IMR-90 (cell line): ENCODE measurements around the gene ZNF446. TPM values are rescaled to one million over a fixed set of nuclear protein-coding genes. Genes with fewer than 3 reads are reported as not detected.

Experiments
- ATAC-seq: fragments of 200-7000 bp; cut with Tn5 transposase; 2 replicates; pipeline ENCODE4 v1.9.1; 2020; ENCODE audit warnings: low read depth, mild to moderate bottlenecking, moderate library complexity
- BruUV-seq: library from RNA; stranded (reverse); fragments of 400-500 nt; replicated peaks from 2 replicates; lab custom pipeline; 2021; lab: Mats Ljungman, UMichigan
- CTCF ChIA-PET: fragments of 300-600 bp; formaldehyde crosslinking; extraction: SDS; loops from one replicate; lab custom pipeline; 2021; ENCODE audit warnings: antibody characterized with exemption; lab: Yijun Ruan, JAX
- POLR2A ChIA-PET: fragments of 300-600 bp; sonication (Branson Sonifier 250); formaldehyde crosslinking; loops from one replicate; lab custom pipeline; 2022; ENCODE audit warnings: antibody characterized with exemption; ENCODE audit not compliant: unreplicated experiment; lab: Charles Lee
- DNase-seq: peaks from one replicate; pipeline ENCODE4 v3.0.0; 2013
- H2AFZ ChIP-seq: replicated peaks from 2 replicates; pipeline ENCODE3; 2013; ENCODE audit warnings: low read length, mild to moderate bottlenecking; ENCODE audit not compliant: poor library complexity
- H2AK5ac ChIP-seq: 2 replicates; pipeline ENCODE4 v1.6.1; 2013; ENCODE audit warnings: low read depth, low read length, inconsistent platforms
- H2AK9ac ChIP-seq: replicated peaks from 2 replicates; pipeline ENCODE3; 2013; ENCODE audit warnings: mild to moderate bottlenecking, low read depth, low read length, moderate library complexity; ENCODE audit not compliant: poor library complexity
- H2BK120ac ChIP-seq: 2 replicates; pipeline ENCODE4 v1.6.1; 2013; ENCODE audit warnings: low read depth, low read length, inconsistent platforms
- H2BK15ac ChIP-seq: 3 replicates; pipeline ENCODE4 v1.6.1; 2013; ENCODE audit warnings: low read depth, low read length, inconsistent platforms
- H2BK20ac ChIP-seq: 2 replicates; pipeline ENCODE4 v1.6.1; 2013; ENCODE audit warnings: low read depth, mild to moderate bottlenecking, inconsistent platforms, low read length, moderate library complexity
- H2BK5ac ChIP-seq: 2 replicates; pipeline ENCODE4 v1.6.1; 2013; ENCODE audit warnings: mild to moderate bottlenecking, low read depth, low read length, inconsistent platforms; ENCODE audit not compliant: poor library complexity, severe bottlenecking
- H3K14ac ChIP-seq: replicated peaks from 2 replicates; pipeline ENCODE4 v1.6.1; 2013; ENCODE audit warnings: low read depth, low read length, inconsistent platforms
- H3K18ac ChIP-seq: 2 replicates; pipeline ENCODE4 v1.6.1; 2013; ENCODE audit warnings: low read depth, low read length, control low read depth
- H3K23ac ChIP-seq: 2 replicates; pipeline ENCODE4 v1.6.1; 2013; ENCODE audit warnings: low read depth, low read length, inconsistent platforms
- H3K27ac ChIP-seq: 2 replicates; pipeline ENCODE4 v1.5.1; 2013; ENCODE audit warnings: mild to moderate bottlenecking, control low read depth, low read length; ENCODE audit not compliant: insufficient read depth
- H3K27me3 ChIP-seq: 2 replicates; pipeline ENCODE4 v1.6.1; 2013; ENCODE audit warnings: low read length; ENCODE audit not compliant: control insufficient read depth, insufficient read depth
- H3K36me3 ChIP-seq: 2 replicates; pipeline ENCODE4 v1.6.1; 2013; ENCODE audit warnings: low read length, mixed read lengths; ENCODE audit not compliant: control insufficient read depth, insufficient read depth
- H3K4ac ChIP-seq: 2 replicates; pipeline ENCODE4 v1.6.1; 2013; ENCODE audit warnings: low read depth, low read length, inconsistent platforms
- H3K4me1 ChIP-seq: 2 replicates; pipeline ENCODE4 v1.6.1; 2013; ENCODE audit warnings: low read length, mixed read lengths; ENCODE audit not compliant: control insufficient read depth, insufficient read depth
- H3K4me2 ChIP-seq: 2 replicates; pipeline ENCODE4 v1.6.1; 2013; ENCODE audit warnings: low read depth, mild to moderate bottlenecking, control low read depth, low read length, moderate library complexity
- H3K4me3 ChIP-seq: 2 replicates; pipeline ENCODE4 v1.5.1; 2013; ENCODE audit warnings: low read depth, mild to moderate bottlenecking, control low read depth, low read length, moderate library complexity; ENCODE audit not compliant: insufficient read depth
- H3K56ac ChIP-seq: 2 replicates; pipeline ENCODE4 v1.6.1; 2013; ENCODE audit warnings: low read length, inconsistent platforms; ENCODE audit not compliant: insufficient read depth; ENCODE audit errors: extremely low read depth
- H3K79me1 ChIP-seq, 2 experiments: 2 replicates each; pipeline ENCODE4 v1.6.1; 2013; ENCODE audit warnings: low read length in 2 of 2, inconsistent platforms in 1 of 2, low read depth in 1 of 2
- H3K9ac ChIP-seq: 2 replicates; pipeline ENCODE4 v1.6.1; 2013; ENCODE audit warnings: low read depth, low read length, control low read depth
- H3K9me1 ChIP-seq: 2 replicates; pipeline ENCODE4 v1.6.1; 2013; ENCODE audit warnings: low read length, inconsistent platforms; ENCODE audit not compliant: insufficient read depth
- H3K9me3 ChIP-seq: 2 replicates; pipeline ENCODE4 v1.6.1; 2013; ENCODE audit warnings: low read length; ENCODE audit not compliant: control insufficient read depth, insufficient read depth
- H4K20me1 ChIP-seq: 2 replicates; pipeline ENCODE4 v1.6.1; 2013; ENCODE audit warnings: low read length, inconsistent platforms; ENCODE audit not compliant: insufficient read depth
- H4K5ac ChIP-seq: 2 replicates; pipeline ENCODE4 v1.6.1; 2013; ENCODE audit warnings: mild to moderate bottlenecking, low read depth, low read length, control low read depth
- H4K8ac ChIP-seq, 2 experiments: 2 replicates each; pipeline ENCODE4 v1.6.1; 2013; ENCODE audit warnings: low read depth in 2 of 2, low read length in 2 of 2, control low read depth in 1 of 2, inconsistent platforms in 1 of 2
- H4K91ac ChIP-seq: 2 replicates; pipeline ENCODE4 v1.6.1; 2013; ENCODE audit warnings: low read depth, low read length, inconsistent platforms; ENCODE audit not compliant: insufficient read depth
- MXI1 ChIP-seq: IDR thresholded peaks from 2 replicates; pipeline ENCODE4 v1.6.1; 2012; ENCODE audit warnings: low read depth, mild to moderate bottlenecking, low read length, moderate library complexity, borderline replicate concordance
- WGBS, 2 experiments: methylation state at CpG; one replicate each; pipeline versions ENCODE4 v1.1.5 to v1.1.7; 2013; ENCODE audit warnings: missing lambda C conversion rate in 2 of 2; ENCODE audit not compliant: insufficient read length in 1 of 2; ENCODE audit errors: extremely low coverage in 2 of 2; 5-methylcytosine and 5-hydroxymethylcytosine counted together
- dilution Hi-C: fragments of 300-500 bp; cut with HindIII; formaldehyde crosslinking; loops from one replicate; pipeline ENCODE4 v1.14.3; 2018; ENCODE audit warnings: low sequenced_read_pairs; ENCODE audit not compliant: unreplicated experiment
- in situ Hi-C: fragments of 300-500 bp; cut with MboI; formaldehyde crosslinking; loops from 3 replicates; pipeline ENCODE4 v1.14.3; 2019; ENCODE audit warnings: low sequenced_read_pairs, inconsistent platforms, mixed read lengths
- intact Hi-C: fragments of 100-400 bp; cut with micrococcal nuclease; formaldehyde crosslinking; loops from 2 replicates; pipeline ENCODE4 v1.10.0; 2022
- polyA plus RNA-seq, 3 experiments: library from polyadenylated mRNA; depleted of rRNA; stranded (reverse); fragments of >200 nt; gene quantifications; 2 replicates each; pipeline ENCODE4 v1.2.3, GENCODE V29; 2012; ENCODE audit warnings: low replicate concordance in 1 of 3
- total RNA-seq: library from RNA; depleted of rRNA; stranded (reverse); fragments of >200 nt; gene quantifications from 2 replicates; pipeline ENCODE4 v1.2.3, GENCODE V29; 2012

Gene ZNF446
- total and polyA plus RNA-seq, 2 of the 4 experiments (the other 2 are of a cell fraction) = 4.8 to 6.9 TPM

DNA sequence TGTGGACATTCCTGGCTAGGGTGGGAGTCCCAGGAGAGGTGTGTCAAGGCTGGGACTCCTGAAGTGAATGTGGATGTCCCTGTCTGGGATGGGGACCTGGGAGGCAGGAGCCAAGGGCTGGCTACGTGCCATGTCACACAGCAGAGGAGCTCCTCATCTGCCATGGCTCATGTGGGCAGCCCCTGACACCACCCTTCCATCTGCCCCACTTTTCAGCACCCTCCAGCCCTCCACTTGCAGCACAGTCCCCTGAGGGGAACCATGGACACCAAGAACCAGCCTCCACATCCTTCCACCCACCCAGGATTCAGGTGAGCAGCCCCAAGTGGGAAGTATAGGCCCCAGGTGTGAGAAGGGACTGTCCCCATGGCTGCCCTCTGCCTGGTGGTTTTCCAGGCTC is 1.7 kb downstream of the ZNF446 start:
- intact Hi-C loops = no loop called here
- ChIA-PET CTCF (no interaction called here), POLR2A (no interaction called here)
- DNase-seq = no peak
- Histone ChIP-seq H3K4ac (no peak overlapping the region), H4K91ac (no peak overlapping the region), H3K27me3 (no peaks in the 10 kb centered on the region), H2AK5ac (0 out of 2 replicates have a peak overlapping the region, but pooled peaks have one; percentile 3), H3K79me1 (peaks cover 6 to 39% of the 10 kb centered on the region in 2 experiments; a peak in 3 of 4 replicates), H3K9me1 (peaks cover 32% of the 10 kb centered on the region), H4K5ac (no peak overlapping the region), H3K56ac (no peak overlapping the region), H3K4me3 (no peak overlapping the region), H3K9ac (no peak overlapping the region), H3K4me2 (no peak overlapping the region), H2BK20ac (no peak overlapping the region), H3K18ac (no peak overlapping the region), H3K23ac (no peak overlapping the region), H3K9me3 (no peaks in the 10 kb centered on the region), H3K14ac (no peak overlapping the region), H2BK5ac (no peak overlapping the region), H3K36me3 (peaks cover 16% of the 10 kb centered on the region), H2BK15ac (no peak overlapping the region), H2AK9ac (no peak overlapping the region), H2BK120ac (no peak overlapping the region), H4K8ac (no peak overlapping the region), H2AFZ (no peak overlapping the region), H3K27ac (no peak overlapping the region), H3K4me1 (peaks cover 19% of the 10 kb centered on the region), H4K20me1 (peaks cover 17% of the 10 kb centered on the region; the same call in 1 of the 2 replicates)
- WGBS, 2 experiments = no CpG with 5 or more reads among the region's 1 CpG
- no peak for TF ChIP-seq MXI1
- BruUV-seq = no TSS peak
- no peak for ATAC-seq
- dilution Hi-C loops = no loop called here
- in situ Hi-C loops = no loop called here
